ENCODE measurements around the gene CENPU. TPM values are rescaled to one million over a fixed set of nuclear protein-coding genes. Genes with fewer than 3 reads are reported as not detected.
"Not testable (repeated sequence)": the region's sequence is repeated elsewhere in the genome, so short reads cannot be mapped to it uniquely, and the experiment has no call there.

The CENPU gene
- total RNA-seq, 1 donor from 2014 or later: 25.4 TPM

DNA sequence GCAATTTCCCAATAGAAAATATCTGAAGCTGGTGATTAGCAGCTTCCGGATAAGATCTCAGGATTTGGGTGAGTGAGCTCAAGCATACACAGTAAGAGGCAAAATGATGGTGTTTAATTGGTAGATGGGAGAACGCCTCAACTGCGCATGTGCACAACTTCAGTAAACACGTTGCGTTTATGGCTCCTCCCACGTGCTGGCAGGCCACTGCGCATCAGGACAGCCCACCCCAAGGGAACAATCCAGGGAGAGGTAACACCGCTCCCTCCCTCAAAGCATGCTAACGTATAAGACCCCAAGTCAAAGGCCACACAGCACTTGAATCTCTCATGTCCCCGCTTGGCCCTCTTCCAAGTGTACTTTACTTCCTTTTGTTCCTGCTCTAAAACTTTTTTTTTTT, 10.3 kb upstream of the CENPU start:
- no peak overlapping the region for H3K4me3 Mint-ChIP-seq
- no peaks in the 10 kb centered on the region for H3K36me3 Mint-ChIP-seq
- no peak for DNase-seq (ENCODE audit: low spot score in 2 of 2, unreplicated experiment in 2 of 2)
- no peaks in the 10 kb centered on the region for H3K27me3 Mint-ChIP-seq (ENCODE audit: low read depth)
- H3K9me3 Mint-ChIP-seq: no peaks in the 10 kb centered on the region
- H3K4me1 Mint-ChIP-seq: peaks cover 35% of the 10 kb centered on the region
- TF ChIP-seq, protein P1, sequence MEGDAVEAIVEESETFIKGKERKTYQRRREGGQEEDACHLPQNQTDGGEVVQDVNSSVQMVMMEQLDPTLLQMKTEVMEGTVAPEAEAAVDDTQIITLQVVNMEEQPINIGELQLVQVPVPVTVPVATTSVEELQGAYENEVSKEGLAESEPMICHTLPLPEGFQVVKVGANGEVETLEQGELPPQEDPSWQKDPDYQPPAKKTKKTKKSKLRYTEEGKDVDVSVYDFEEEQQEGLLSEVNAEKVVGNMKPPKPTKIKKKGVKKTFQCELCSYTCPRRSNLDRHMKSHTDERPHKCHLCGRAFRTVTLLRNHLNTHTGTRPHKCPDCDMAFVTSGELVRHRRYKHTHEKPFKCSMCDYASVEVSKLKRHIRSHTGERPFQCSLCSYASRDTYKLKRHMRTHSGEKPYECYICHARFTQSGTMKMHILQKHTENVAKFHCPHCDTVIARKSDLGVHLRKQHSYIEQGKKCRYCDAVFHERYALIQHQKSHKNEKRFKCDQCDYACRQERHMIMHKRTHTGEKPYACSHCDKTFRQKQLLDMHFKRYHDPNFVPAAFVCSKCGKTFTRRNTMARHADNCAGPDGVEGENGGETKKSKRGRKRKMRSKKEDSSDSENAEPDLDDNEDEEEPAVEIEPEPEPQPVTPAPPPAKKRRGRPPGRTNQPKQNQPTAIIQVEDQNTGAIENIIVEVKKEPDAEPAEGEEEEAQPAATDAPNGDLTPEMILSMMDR (IDR thresholded peaks at IDR 0.05; ENCODE audit: unreplicated experiment): no peak
- H3K27ac Mint-ChIP-seq: no peak overlapping the region

DNA sequence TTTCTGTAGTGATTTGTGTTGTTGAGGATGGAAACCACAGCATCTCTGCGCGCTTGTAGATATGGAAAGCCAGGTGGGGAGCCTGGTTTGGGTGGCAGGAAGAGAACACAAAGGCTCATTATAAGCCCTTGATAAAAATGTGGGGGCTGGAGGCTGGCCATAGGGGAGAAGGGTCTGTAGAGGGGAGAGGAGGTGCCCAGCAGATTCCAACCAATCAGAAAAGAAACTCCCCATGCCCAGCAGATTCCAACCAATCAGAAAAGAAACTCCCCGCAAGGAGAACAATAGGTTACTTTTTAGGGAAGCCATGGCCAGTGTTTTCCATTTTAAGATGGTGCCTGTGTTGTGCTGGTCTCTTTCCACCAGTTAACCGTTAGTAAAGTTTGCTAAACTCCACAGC, 9.8 kb upstream of the CENPU start:
- Mint-ChIP-seq H3K4me1 (peaks cover 29% of the 10 kb centered on the region), H3K9me3 (no peaks in the 10 kb centered on the region), H3K36me3 (no peaks in the 10 kb centered on the region), H3K27me3 (ENCODE audit: low read depth) (no peaks in the 10 kb centered on the region), H3K27ac (no peak overlapping the region), H3K4me3 (no peak overlapping the region)
- no peak for DNase-seq (ENCODE audit: low spot score in 2 of 2, unreplicated experiment in 2 of 2)
- TF ChIP-seq, protein P1 (IDR thresholded peaks at IDR 0.05; ENCODE audit: unreplicated experiment): no peak

DNA sequence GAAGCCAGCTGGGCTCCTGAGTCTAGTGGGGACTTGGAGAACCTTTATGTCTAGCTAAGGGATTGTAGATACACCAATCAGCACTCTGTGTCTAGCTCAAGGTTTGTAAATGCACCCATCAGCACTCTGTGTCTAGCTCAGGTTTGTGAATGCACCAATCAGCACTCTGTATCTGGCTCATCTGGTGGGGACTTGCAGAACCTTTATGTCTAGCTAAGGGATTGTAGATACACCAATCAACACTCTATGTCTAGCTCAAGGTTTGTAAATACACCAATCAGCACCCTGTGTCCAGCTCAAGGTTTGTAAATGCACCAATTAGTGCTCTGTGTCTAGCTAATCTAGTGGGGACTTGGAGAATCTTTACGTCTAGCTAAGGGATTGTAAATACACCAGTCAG, 7.8 kb upstream of the CENPU start:
- not testable (repeated sequence) for H3K36me3 Mint-ChIP-seq; DNase-seq (ENCODE audit: low spot score in 2 of 2, unreplicated experiment in 2 of 2); H3K27me3 Mint-ChIP-seq (ENCODE audit: low read depth); H3K4me3 Mint-ChIP-seq; H3K9me3 Mint-ChIP-seq; H3K27ac Mint-ChIP-seq
- peaks cover 10% of the 10 kb centered on the region for H3K4me1 Mint-ChIP-seq

DNA sequence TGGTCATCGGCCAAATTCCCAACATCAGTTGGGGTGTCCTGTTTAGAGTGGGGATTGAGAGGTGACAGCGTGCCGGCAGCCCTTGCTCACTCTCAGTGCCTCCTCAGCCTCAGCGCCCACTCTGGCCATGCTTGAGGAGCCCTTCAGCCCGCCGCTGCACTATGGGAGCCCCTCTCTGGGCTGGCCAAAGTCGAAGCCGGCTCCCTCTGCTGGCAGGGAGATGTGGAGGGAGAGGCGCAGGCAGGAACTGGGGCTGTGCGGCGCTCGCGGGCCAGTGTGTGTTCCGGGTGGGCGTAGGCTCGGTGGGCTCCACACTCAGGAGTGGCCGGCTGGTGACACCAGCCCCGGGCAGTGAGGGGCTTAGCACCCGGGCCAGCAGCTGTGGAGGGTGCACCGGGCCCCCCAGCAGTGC, 7.1 kb upstream of the CENPU start:
- TF ChIP-seq, protein P1 (IDR thresholded peaks at IDR 0.05; ENCODE audit: unreplicated experiment): no peak
- no peak overlapping the region for H3K27ac Mint-ChIP-seq
- no peak overlapping the region for H3K4me3 Mint-ChIP-seq
- no peak for DNase-seq (ENCODE audit: low spot score in 2 of 2, unreplicated experiment in 2 of 2)
- H3K4me1 Mint-ChIP-seq: peaks cover 4% of the 10 kb centered on the region
- no peaks in the 10 kb centered on the region for H3K36me3 Mint-ChIP-seq
- no peaks in the 10 kb centered on the region for H3K27me3 Mint-ChIP-seq (ENCODE audit: low read depth)
- no peaks in the 10 kb centered on the region for H3K9me3 Mint-ChIP-seq

DNA sequence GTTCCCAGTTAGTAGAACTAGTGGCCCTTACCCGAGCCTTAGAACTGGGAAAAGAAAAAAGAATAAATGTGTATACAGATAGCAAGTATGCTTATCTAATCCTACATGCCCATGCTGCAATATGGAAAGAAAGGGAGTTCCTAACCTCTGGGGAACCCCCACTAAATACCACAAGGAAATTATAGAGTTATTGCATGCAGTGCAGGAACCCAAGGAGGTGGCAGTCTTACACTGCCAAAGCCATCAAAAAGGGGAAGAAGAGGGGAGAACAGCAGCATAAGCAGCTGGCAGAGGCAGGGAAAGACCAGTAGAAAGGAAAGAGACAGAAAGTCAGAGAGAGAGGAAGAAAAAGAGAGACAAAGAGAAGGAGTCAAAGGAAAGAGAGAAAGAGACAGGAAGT, 5.7 kb upstream of the CENPU start:
- not testable (repeated sequence) for H3K4me1 Mint-ChIP-seq; H3K27me3 Mint-ChIP-seq (ENCODE audit: low read depth); DNase-seq (ENCODE audit: low spot score in 2 of 2, unreplicated experiment in 2 of 2); H3K9me3 Mint-ChIP-seq; H3K4me3 Mint-ChIP-seq; H3K27ac Mint-ChIP-seq; H3K36me3 Mint-ChIP-seq

DNA sequence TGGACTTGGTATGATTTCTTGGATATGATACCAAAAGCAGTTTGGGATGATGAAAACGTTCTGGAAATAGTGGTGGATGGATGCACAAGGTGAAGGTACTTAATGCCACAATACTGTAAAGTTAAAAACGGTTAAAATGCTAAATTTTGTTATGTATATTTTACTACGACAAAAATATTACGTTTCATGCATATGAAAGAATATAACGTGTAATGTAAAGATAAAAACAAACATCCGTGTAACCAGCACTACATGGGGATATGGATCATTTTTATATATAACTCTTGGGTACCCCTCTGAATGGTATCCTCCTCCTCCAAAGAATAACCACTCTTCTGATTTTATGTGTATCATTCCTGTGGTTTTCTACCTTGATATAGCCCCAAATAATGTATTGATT, 862 bp upstream of the CENPU start:
- Mint-ChIP-seq H3K4me1 (peaks cover 30% of the 10 kb centered on the region), H3K27ac (peak overlapping the region; percentile 91), H3K36me3 (no peaks in the 10 kb centered on the region), H3K4me3 (peak overlapping the region; percentile 96), H3K27me3 (ENCODE audit: low read depth) (no peaks in the 10 kb centered on the region), H3K9me3 (no peaks in the 10 kb centered on the region)
- DNase-seq (ENCODE audit: low spot score in 2 of 2, unreplicated experiment in 2 of 2): no peak
- TF ChIP-seq, protein P1 (IDR thresholded peaks at IDR 0.05; ENCODE audit: unreplicated experiment): no peak

DNA sequence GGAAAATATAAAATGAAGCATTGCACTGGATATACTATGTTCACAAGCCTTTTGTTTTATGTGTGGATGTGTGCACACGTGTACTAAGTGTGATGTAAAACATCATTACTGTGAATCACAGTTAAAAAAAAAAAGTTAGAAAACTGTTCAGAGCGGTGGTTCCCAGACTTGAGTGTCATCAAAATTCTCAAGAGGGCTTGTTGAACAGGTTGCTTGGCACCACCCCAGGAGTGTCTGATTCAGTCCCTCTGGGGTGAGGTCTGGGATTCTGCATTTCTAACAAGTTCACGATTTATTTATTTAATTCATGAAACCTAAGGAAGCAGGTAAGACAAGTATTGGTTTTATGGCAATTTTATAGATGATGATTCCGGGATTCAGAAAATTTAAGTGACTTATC, 1.8 kb downstream of the CENPU start:
- Mint-ChIP-seq H3K36me3 (peaks cover 16% of the 10 kb centered on the region), H3K4me1 (peaks cover 30% of the 10 kb centered on the region), H3K9me3 (peaks cover 5% of the 10 kb centered on the region), H3K4me3 (peak overlapping the region; percentile 96), H3K27ac (peak overlapping the region; percentile 97), H3K27me3 (ENCODE audit: low read depth) (no peaks in the 10 kb centered on the region)
- DNase-seq (ENCODE audit: low spot score in 2 of 2, unreplicated experiment in 2 of 2): no peak
- TF ChIP-seq, protein P1 (IDR thresholded peaks at IDR 0.05; ENCODE audit: unreplicated experiment): no peak

Measured in mesothelial cell of epicardium (in vitro differentiated cells).